Stimulated activated CD8-positive, alpha-beta memory T cell treated with anti-CD3 and anti-CD28 coated beads, Interleukin-15, amount 100 ng/mL, for 1 hour (primary cell): ENCODE measurements around the gene PXDN.
"Not testable (repeated sequence)": the region's sequence is repeated elsewhere in the genome, so short reads cannot be mapped to it uniquely, and the experiment has no call there.

ENCODE experiments used
- DNase-seq: peaks from one replicate; pipeline ENCODE4 v3.0.0-alpha.2; 2020; ENCODE audit warnings: low read depth

PXDN gene

GRCh38 chr2:1744446-1745170, at the start of gene PXDN:
TSS of gene PXDN (minus strand) at chr2:1744515. CDS start at chr2:1744455, 60 bp downstream.
- no peak for DNase-seq

DNA sequence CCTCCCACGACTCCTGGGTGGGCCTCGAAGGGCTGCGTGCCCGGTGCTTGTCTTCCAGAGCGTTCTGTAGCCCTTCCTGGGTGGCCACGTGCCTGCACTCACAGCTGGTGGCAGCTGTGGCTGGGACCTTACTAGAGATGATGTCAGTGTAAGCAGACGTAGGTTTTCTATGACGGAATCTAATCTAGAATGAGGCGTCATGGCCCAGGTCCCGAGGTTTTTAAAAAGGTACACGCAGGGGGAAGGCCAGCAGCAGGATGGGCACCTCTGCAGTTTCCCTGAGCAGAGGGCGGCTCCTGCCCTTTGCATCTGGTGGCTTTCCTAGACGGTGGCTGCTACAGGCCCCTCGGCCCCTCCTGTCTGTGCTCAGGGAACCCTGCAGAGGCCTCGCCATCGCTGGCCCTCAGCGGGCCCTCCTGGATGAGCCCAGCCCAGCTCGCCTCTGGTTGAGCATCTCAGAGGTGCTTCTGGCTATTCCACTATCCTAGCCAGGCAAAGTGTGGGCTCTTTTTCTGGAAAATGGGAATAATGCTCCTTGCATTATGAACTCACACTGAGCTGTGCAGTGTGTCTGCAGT, 49.6 kb upstream of the PXDN start:
- DNase-seq: no peak

- no peak for DNase-seq
Measured at GRCh38 chr2:1793001-1793867, 48.9 kb upstream of the PXDN start.

DNA sequence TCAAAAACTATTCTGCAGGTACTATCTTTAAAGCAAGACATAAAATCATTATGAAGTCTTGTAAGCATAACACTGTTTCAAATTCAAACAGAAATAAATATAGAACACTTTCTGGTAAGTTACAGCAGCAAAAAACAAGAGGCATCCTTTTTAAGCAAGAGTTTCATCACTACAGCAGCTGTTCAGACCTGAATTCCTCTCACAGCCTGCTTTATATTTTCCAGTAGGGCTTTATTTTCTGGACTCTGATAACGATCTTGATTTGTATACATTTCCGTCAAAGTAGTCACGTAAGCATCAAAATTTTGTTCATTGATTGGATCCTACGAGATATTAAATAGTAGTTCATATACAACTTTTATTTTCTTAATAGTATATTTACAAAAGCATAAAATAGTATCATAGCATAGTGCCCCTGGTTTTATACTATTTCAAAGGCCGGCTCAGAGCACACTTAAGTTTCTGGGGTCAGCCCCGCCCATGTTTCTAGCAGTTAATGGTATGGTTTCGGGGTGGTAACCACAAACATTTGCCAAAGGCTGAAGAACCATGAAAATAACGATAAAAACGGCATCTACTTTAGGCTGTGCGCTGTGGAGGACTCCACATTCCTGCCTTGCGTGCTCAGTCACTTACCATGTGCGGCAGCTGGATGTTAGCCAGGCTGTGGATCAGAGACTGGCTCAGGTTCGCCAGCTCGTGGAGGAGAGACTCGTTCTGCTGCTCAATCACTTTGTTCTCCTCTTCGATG, 47.5 kb upstream of the PXDN start:
- DNase-seq: no peak

- DNase-seq: no peak
Measured at GRCh38 chr2:1791006-1791605, 46.8 kb upstream of the PXDN start.

DNA sequence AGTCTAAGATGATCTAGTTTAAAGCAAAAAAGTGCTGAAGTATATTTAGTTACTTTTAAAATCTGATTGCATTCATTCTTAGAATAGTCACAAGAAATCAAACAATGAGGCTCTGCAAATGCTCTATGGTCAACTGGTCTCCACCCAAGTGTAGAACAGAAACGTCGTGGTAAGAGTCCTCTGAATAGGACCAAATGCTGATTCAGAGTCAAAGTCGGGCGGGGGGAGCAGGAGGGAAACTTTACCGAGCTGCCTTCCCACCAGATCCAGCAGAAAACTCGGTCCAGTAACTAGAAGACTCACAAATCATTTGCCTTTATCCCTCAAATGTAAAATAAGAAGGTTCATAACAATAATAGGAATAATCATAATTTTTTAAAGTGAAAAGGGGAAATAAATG, 46.2 kb upstream of the PXDN start:
- DNase-seq: no peak

DNA sequence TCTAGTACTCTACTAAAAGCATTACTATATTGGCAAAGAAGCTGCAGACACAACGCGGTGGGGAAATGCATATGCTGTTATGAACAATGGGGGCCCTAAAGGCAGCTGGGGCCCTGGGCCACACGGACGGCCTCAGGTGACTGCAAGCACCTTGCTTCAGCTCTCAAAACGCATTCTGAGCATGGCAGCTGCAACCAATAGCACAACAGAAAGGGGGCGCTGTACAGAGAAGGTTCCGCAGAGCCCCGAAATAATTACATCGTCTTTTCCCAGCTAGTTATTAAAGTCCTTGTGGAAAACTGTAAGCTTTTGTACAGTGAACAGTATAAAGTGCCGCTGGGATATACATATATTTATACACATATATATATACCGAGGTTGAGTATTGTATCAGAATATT, 45.3 kb upstream of the PXDN start:
- DNase-seq: no peak

- no peak for DNase-seq
Measured at GRCh38 chr2:1788478-1788959, 44.2 kb upstream of the PXDN start.

DNA sequence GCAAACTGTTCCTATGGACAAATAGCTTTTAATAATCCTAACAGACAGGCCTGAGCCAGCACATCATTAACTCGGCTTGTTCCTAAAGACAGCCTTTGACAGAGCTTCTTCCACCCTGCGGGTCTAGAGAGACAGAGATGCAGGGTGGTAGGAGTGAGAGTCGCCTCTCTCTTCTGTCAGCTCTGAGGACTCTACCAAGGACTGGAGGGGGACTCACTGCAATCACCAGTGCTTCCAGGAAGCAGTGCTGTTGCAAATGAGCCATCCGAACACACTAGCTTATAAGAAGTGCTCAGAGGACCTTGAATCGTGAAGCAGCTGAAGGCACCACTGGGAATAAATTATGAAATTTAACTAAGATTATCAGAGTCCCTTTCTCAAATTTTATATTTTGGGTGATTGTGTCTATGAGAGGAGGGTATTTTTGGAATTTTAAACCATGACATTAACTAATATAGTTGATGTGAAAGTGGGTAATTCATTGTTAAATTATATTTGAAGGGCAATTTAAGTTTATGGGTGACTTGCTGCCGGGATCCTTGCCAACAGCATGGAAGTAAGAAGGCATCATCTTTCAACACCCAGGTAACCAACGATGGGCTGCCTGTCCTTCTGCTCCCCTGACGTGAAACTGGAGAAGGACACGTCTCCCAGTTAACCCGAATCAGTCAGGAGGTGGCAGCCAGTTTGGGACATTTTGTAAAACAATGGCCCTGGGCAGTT, 43.6 kb upstream of the PXDN start:
- no peak for DNase-seq

GRCh38 chr2:1784986-1785617, 40.8 kb upstream of the PXDN start:
- DNase-seq: no peak

GRCh38 chr2:1784087-1784486, 39.8 kb upstream of the PXDN start:
- no peak for DNase-seq

DNA sequence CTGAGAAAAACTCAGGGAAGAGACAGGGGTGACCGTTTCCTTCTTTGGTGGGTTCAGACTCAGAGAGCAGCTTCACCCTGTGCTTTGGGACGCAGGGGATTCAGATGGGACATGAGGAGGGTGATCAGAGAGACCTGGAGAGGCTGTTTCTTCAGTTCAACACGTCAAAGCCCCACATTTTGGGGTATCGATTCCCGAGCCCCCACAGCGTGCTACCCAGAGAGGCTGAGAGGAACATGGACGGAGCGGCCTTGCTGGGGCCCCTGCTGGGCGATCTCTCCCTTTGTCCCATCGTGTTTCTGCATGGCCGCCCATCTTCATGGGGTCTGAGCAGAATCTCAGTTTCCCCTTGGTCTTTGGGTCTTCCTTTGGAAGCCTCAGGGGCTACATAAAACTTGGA, 38.2 kb upstream of the PXDN start:
- DNase-seq: no peak

GRCh38 chr2:1781291-1782080, 37.2 kb upstream of the PXDN start:
- peak; percentile 17 for DNase-seq

- no peak for DNase-seq
Measured at GRCh38 chr2:1780693-1781092, 36.4 kb upstream of the PXDN start.

- not testable (repeated sequence) for DNase-seq
Measured at GRCh38 chr2:1780054-1780453, 35.7 kb upstream of the PXDN start.

GRCh38 chr2:1778566-1778965, 34.3 kb upstream of the PXDN start:
- DNase-seq: no peak

GRCh38 chr2:1777781-1778180, 33.5 kb upstream of the PXDN start:
- no peak for DNase-seq

DNA sequence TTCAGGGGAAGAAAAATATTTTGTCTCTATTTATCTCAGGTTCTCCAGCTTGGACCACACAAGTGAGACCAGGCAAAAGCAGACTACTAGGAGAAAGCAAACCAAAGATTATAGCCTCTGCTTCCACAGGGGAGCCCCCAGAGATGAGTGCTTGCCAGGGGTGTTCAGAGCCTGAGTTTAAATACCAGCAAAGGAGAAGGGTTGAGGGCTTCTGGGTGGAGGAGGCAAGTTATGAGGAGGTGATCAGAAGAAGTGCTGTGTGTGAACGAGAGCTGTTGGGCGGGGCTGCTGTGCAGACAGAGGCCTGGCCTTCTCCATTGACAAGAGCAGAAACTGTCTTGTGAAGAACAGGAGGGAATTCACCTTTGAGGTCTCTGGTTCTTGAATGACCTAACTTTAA, 32.8 kb upstream of the PXDN start:
- DNase-seq: no peak

GRCh38 chr2:1775511-1776035, 31.3 kb upstream of the PXDN start:
- DNase-seq: no peak

- DNase-seq: no peak
Measured at GRCh38 chr2:1774929-1775328, 30.6 kb upstream of the PXDN start.
